SU-DHL-6 (cell line): ENCODE data around the gene OR52N1.

ENCODE experiments used
- H2AFZ ChIP-seq: fragments of 200-600 bp; sonication (generic); 2 replicates; pipeline ENCODE4 v1.6.1; 2014; ENCODE audit warnings: low read depth, mild to moderate bottlenecking, moderate library complexity, mixed read lengths, antibody characterized with exemption, low read length; ENCODE audit not compliant: severe bottlenecking
- H3F3A ChIP-seq: fragments of 200-600 bp; shearing (Covaris generic); 2 replicates; pipeline ENCODE4 v1.6.0; 2016; ENCODE audit warnings: antibody characterized with exemption, mild to moderate bottlenecking; ENCODE audit not compliant: insufficient read depth
- H3K27ac ChIP-seq: fragments of 200-600 bp; sonication (generic); 2 replicates; pipeline ENCODE4 v1.5.1; 2016; ENCODE audit warnings: low read depth, mild to moderate bottlenecking, low read length, moderate library complexity, mixed read lengths
- H3K27me3 ChIP-seq: fragments of 200-600 bp; sonication (generic), shearing (Covaris generic); 2 replicates; pipeline ENCODE4 v1.6.0; 2014; ENCODE audit warnings: mild to moderate bottlenecking, low read length
- H3K36me3 ChIP-seq: fragments of 200-600 bp; sonication (generic); 2 replicates; pipeline ENCODE4 v1.6.1; 2014; ENCODE audit warnings: mild to moderate bottlenecking, low read length, mixed read lengths
- H3K4me2 ChIP-seq: fragments of 300-600, 200-600 bp; shearing (Covaris generic), sonication (generic); 2 replicates; pipeline ENCODE4 v1.6.0; 2014; ENCODE audit warnings: low read length, low read depth, mild to moderate bottlenecking; ENCODE audit not compliant: poor library complexity, severe bottlenecking
- H3K4me3 ChIP-seq: fragments of 200-600 bp; sonication (generic); 2 replicates; pipeline ENCODE4 v1.5.1; 2014; ENCODE audit warnings: antibody characterized with exemption, low read length, mild to moderate bottlenecking, mixed read lengths; ENCODE audit not compliant: insufficient read depth, poor library complexity, severe bottlenecking
- H3K79me2 ChIP-seq: fragments of 200-600 bp; sonication (generic); 2 replicates; pipeline ENCODE4 v1.6.1; 2014; ENCODE audit warnings: mild to moderate bottlenecking, low read length, moderate library complexity; ENCODE audit not compliant: insufficient read depth
- H3K9ac ChIP-seq: fragments of 200-600 bp; sonication (generic); 2 replicates; pipeline ENCODE4 v1.7.0; 2014; ENCODE audit warnings: mild to moderate bottlenecking, low read length
- H3K9me2 ChIP-seq: fragments of 200-600 bp; sonication (generic); replicated peaks from 2 replicates; pipeline ENCODE4 v1.6.1; 2014; ENCODE audit warnings: low read length; ENCODE audit not compliant: insufficient read depth
- H3K9me3 ChIP-seq: fragments of 200-600 bp; sonication (generic); 2 replicates; pipeline ENCODE4 v1.6.1; 2014; ENCODE audit warnings: low read length, mixed read lengths; ENCODE audit not compliant: insufficient read depth
- H4K20me1 ChIP-seq: fragments of 200-600 bp; sonication (generic); 2 replicates; pipeline ENCODE4 v1.6.1; 2014; ENCODE audit warnings: low read depth, mild to moderate bottlenecking, antibody characterized with exemption, low read length, moderate library complexity, mixed read lengths
- EZH2phosphoT487 ChIP-seq: fragments of 200-600 bp; sonication (generic), shearing (Covaris generic); conservative IDR thresholded peaks from 2 replicates; pipeline ENCODE4 v1.6.1; 2018; ENCODE audit warnings: mild to moderate bottlenecking, antibody characterized with exemption, low read length, moderate library complexity, mixed read lengths
- TF ChIP-seq, protein P1 (sequence below): fragments of 200-600 bp; sonication (generic); IDR thresholded peaks from one replicate; pipeline ENCODE4 v1.5.1; 2017; ENCODE audit warnings: antibody characterized with exemption, mild to moderate bottlenecking, low read length, moderate library complexity; ENCODE audit not compliant: insufficient read depth, poor library complexity, severe bottlenecking

The OR52N1 gene

GRCh38 chr11:5807580-5807979 lies 16.5 kb upstream of the OR52N1 start:
- TF ChIP-seq, protein P1, sequence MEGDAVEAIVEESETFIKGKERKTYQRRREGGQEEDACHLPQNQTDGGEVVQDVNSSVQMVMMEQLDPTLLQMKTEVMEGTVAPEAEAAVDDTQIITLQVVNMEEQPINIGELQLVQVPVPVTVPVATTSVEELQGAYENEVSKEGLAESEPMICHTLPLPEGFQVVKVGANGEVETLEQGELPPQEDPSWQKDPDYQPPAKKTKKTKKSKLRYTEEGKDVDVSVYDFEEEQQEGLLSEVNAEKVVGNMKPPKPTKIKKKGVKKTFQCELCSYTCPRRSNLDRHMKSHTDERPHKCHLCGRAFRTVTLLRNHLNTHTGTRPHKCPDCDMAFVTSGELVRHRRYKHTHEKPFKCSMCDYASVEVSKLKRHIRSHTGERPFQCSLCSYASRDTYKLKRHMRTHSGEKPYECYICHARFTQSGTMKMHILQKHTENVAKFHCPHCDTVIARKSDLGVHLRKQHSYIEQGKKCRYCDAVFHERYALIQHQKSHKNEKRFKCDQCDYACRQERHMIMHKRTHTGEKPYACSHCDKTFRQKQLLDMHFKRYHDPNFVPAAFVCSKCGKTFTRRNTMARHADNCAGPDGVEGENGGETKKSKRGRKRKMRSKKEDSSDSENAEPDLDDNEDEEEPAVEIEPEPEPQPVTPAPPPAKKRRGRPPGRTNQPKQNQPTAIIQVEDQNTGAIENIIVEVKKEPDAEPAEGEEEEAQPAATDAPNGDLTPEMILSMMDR: no peak
- TF ChIP-seq EZH2phosphoT487: no peak
- H2AFZ ChIP-seq: no peak overlapping the region

GRCh38 chr11:5803982-5804381 lies 12.9 kb upstream of the OR52N1 start:
- Histone ChIP-seq H2AFZ (no peak overlapping the region), H3K36me3 (no peaks in the 10 kb centered on the region)
- no peak for TF ChIP-seq EZH2phosphoT487
- TF ChIP-seq, protein P1: no peak

More at GRCh38 chr11:5807580-5807979, 16.5 kb upstream of the OR52N1 start:
- Histone ChIP-seq H4K20me1 (no peaks in the 10 kb centered on the region), H3K9ac (no peak overlapping the region), H3K9me2 (no peaks in the 10 kb centered on the region), H3K36me3 (no peaks in the 10 kb centered on the region), H3K9me3 (no peaks in the 10 kb centered on the region), H3K27ac (no peak overlapping the region), H3K79me2 (no peaks in the 10 kb centered on the region), H3K27me3 (no peaks in the 10 kb centered on the region), H3K4me2 (no peak overlapping the region), H3F3A (no peaks in the 10 kb centered on the region), H3K4me3 (no peak overlapping the region)

DNA sequence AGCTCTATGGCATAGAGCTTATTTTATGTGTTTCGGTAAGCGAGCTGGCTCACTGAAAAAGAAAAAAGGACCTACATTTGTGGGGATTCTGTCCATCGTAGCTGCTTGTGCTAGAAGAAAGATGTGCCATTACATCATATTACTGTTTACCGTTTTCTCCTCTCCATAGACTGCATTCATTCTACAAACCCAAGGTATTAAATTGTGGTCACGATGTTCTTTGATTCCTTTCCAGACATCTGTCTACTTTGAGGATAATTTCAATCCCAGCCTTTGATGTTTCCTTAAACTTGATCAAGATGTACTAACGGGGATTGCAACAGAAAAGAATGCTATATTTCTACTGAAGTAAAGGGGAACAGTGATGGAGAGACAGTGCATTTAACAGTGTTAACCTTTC lies 5.5 kb upstream of the OR52N1 start:
- no peaks in the 10 kb centered on the region for H3K9me2 ChIP-seq
- no peak overlapping the region for H2AFZ ChIP-seq
- H3K9ac ChIP-seq: no peak overlapping the region
- no peak overlapping the region for H3K4me2 ChIP-seq
- no peak overlapping the region for H3K4me3 ChIP-seq
- TF ChIP-seq EZH2phosphoT487: no peak
- TF ChIP-seq, protein P1: no peak
- H3K36me3 ChIP-seq: no peaks in the 10 kb centered on the region
- H3K27me3 ChIP-seq: no peaks in the 10 kb centered on the region
- H3F3A ChIP-seq: no peaks in the 10 kb centered on the region
- H3K27ac ChIP-seq: no peak overlapping the region
- H3K79me2 ChIP-seq: no peaks in the 10 kb centered on the region
- H3K9me3 ChIP-seq: no peaks in the 10 kb centered on the region
- H4K20me1 ChIP-seq: no peaks in the 10 kb centered on the region

More at GRCh38 chr11:5803982-5804381, 12.9 kb upstream of the OR52N1 start:
- H3K9ac ChIP-seq: no peak overlapping the region
- H3K9me2 ChIP-seq: no peaks in the 10 kb centered on the region
- H3K9me3 ChIP-seq: no peaks in the 10 kb centered on the region
- H3K27ac ChIP-seq: no peak overlapping the region
- no peaks in the 10 kb centered on the region for H4K20me1 ChIP-seq
- H3K4me2 ChIP-seq: no peak overlapping the region
- H3K4me3 ChIP-seq: no peak overlapping the region
- no peaks in the 10 kb centered on the region for H3F3A ChIP-seq
- no peaks in the 10 kb centered on the region for H3K27me3 ChIP-seq
- H3K79me2 ChIP-seq: no peaks in the 10 kb centered on the region

DNA sequence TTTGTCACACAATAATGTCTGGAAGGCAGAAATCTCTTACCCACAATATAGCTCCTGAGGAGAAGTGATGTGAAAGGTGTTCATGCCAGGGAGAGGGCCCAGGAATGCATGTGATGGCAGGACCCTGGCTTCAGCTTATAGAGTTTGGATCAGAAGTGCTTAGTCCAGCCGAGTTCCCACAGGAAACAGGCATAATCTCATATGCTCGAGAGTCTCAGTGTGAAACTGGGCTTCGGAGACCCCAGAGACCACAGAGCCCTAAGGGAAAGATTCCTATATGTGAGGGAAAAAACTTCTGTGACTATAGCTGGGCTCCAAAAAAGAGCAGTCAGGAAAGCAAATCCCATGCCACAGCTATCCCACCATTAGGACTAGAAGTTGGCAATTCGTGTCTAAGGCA lies 7.8 kb downstream of the OR52N1 start, which contains the start of gene OR52N5:
OR52N5 (minus strand) TSS at position 101 of the 400 bp plus-strand sequence. CDS start 4,721 bp downstream, outside the sequence.
- Histone ChIP-seq H3K4me3 (no peak within 1 kb of the TSS), H3K9ac (no peak within 1 kb of the TSS), H3K4me2 (no peak within 1 kb of the TSS), H3K79me2 (no peaks in the 10 kb centered on the region), H3F3A (no peaks in the 10 kb centered on the region), H3K9me3 (no peaks in the 10 kb centered on the region), H3K27me3 (no peaks in the 10 kb centered on the region), H3K27ac (no peak within 1 kb of the TSS), H4K20me1 (no peaks in the 10 kb centered on the region), H3K36me3 (no peaks in the 10 kb centered on the region), H2AFZ (no peak within 1 kb of the TSS), H3K9me2 (no peaks in the 10 kb centered on the region)
- TF ChIP-seq, protein P1: no peak
- no peak for TF ChIP-seq EZH2phosphoT487
